OCI-LY7 (cell line): ENCODE results near the gene U2SURP.

Experiments
- CTCF ChIP-seq: fragments of 200-600 bp; sonication (generic); conservative IDR thresholded peaks from 2 replicates; pipeline ENCODE4 v1.5.1; 2014; ENCODE audit warnings: mild to moderate bottlenecking, antibody characterized with exemption, low read length, moderate library complexity, mixed read lengths
- EZH2phosphoT487 ChIP-seq: fragments of 200-600 bp; sonication (generic); IDR thresholded peaks from 2 replicates; pipeline ENCODE4 v1.6.1; 2018; ENCODE audit warnings: low read depth, borderline replicate concordance, mild to moderate bottlenecking, mixed run types, antibody characterized with exemption, low read length, moderate library complexity, mixed read lengths

- TF ChIP-seq CTCF (no peak), EZH2phosphoT487 (no peak)
These were observed 70.4 kb downstream of the U2SURP start for GRCh38 chr3:143071776-143072175.
